ENCODE results near the gene BPIFA1.

Gene BPIFA1

DNA sequence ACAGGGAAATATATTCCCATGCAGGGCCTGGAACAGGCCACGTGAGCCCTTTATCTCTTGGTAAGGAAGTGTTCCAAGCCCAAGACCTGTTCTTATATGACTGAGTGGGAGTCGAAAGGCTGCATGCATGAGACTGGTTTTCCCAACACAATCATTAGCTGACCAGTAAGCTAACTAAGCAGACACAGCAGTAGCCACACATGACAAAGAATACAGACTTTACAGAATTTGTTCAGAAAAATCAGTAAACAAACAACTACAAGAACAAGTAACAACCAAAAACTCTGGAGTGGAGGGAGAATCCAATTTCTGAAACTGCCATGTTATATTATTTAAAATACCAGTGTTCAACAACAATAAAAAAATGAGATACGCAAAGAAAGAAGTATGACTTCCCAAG lies 16.7 kb downstream of the BPIFA1 start:
- H2AFZ ChIP-seq (ENCODE audit: low read length), result no peak overlapping the region
- H3K4me2 ChIP-seq (ENCODE audit: low read length), result no peak overlapping the region
- H4K20me1 ChIP-seq (ENCODE audit: insufficient read depth, low read length), result no peaks in the 10 kb centered on the region
- no peaks in the 10 kb centered on the region for H3K9me2 ChIP-seq (ENCODE audit: low read depth, low read length)
- no peaks in the 10 kb centered on the region for H3K36me3 ChIP-seq (ENCODE audit: insufficient read depth, low read length)
- TF ChIP-seq, protein P1, sequence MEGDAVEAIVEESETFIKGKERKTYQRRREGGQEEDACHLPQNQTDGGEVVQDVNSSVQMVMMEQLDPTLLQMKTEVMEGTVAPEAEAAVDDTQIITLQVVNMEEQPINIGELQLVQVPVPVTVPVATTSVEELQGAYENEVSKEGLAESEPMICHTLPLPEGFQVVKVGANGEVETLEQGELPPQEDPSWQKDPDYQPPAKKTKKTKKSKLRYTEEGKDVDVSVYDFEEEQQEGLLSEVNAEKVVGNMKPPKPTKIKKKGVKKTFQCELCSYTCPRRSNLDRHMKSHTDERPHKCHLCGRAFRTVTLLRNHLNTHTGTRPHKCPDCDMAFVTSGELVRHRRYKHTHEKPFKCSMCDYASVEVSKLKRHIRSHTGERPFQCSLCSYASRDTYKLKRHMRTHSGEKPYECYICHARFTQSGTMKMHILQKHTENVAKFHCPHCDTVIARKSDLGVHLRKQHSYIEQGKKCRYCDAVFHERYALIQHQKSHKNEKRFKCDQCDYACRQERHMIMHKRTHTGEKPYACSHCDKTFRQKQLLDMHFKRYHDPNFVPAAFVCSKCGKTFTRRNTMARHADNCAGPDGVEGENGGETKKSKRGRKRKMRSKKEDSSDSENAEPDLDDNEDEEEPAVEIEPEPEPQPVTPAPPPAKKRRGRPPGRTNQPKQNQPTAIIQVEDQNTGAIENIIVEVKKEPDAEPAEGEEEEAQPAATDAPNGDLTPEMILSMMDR (IDR thresholded peaks at IDR 0.05; ENCODE audit: low read length), result no peak
- no peak for TF ChIP-seq EZH2 (IDR thresholded peaks at IDR 0.05; ENCODE audit: borderline replicate concordance, low read length)
- H3K4me1 ChIP-seq (ENCODE audit: insufficient read depth, low read length, severe bottlenecking), result no peaks in the 10 kb centered on the region
- no peak overlapping the region for H3K27ac ChIP-seq (ENCODE audit: low read depth, low read length, poor library complexity, severe bottlenecking)
- no peak overlapping the region for H3K4me3 ChIP-seq (ENCODE audit: low read depth, low read length, poor library complexity, severe bottlenecking)
- H3K9ac ChIP-seq (ENCODE audit: low read length), result no peak overlapping the region
- H3K79me2 ChIP-seq (ENCODE audit: insufficient read depth, low read length), result no peaks in the 10 kb centered on the region
- H3F3A ChIP-seq (ENCODE audit: insufficient read depth, low read length), result no peaks in the 10 kb centered on the region
- H3K9me3 ChIP-seq (ENCODE audit: low read length), result no peaks in the 10 kb centered on the region
- H3K27me3 ChIP-seq (ENCODE audit: insufficient read depth, low read length), result no peaks in the 10 kb centered on the region

DNA sequence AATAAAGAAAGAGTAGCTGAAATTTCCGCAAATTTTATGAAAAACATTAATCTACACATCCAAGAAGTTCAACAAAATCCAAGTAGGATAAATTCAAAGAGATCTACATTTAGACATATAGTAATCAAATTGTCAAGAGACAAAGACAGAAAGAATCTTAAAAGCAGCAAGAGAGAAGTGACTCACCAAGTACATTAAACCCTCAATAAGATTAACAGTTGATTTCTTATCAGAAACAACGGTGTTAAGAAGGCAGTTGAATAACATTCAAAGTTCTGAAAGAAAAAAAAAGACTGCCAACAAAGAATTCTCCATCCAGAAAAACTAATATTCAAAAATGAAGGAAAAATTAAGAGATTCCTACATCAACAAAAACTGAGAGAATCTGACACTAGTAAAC lies 19.2 kb downstream of the BPIFA1 start:
- no peak for TF ChIP-seq EZH2 (IDR thresholded peaks at IDR 0.05; ENCODE audit: borderline replicate concordance, low read length)
- TF ChIP-seq, protein P1 (IDR thresholded peaks at IDR 0.05; ENCODE audit: low read length), result no peak
- Histone ChIP-seq H3K4me3 (ENCODE audit: low read depth, low read length, poor library complexity, severe bottlenecking) (no peak overlapping the region), H2AFZ (ENCODE audit: low read length) (no peak overlapping the region), H3K4me1 (ENCODE audit: insufficient read depth, low read length, severe bottlenecking) (no peaks in the 10 kb centered on the region), H4K20me1 (ENCODE audit: insufficient read depth, low read length) (no peaks in the 10 kb centered on the region), H3K27me3 (ENCODE audit: insufficient read depth, low read length) (no peaks in the 10 kb centered on the region), H3F3A (ENCODE audit: insufficient read depth, low read length) (no peaks in the 10 kb centered on the region), H3K27ac (ENCODE audit: low read depth, low read length, poor library complexity, severe bottlenecking) (no peak overlapping the region), H3K9me2 (ENCODE audit: low read depth, low read length) (no peaks in the 10 kb centered on the region), H3K79me2 (ENCODE audit: insufficient read depth, low read length) (no peaks in the 10 kb centered on the region), H3K36me3 (ENCODE audit: insufficient read depth, low read length) (no peaks in the 10 kb centered on the region), H3K9ac (ENCODE audit: low read length) (no peak overlapping the region), H3K9me3 (ENCODE audit: low read length) (no peaks in the 10 kb centered on the region), H3K4me2 (ENCODE audit: low read length) (no peak overlapping the region)

DNA sequence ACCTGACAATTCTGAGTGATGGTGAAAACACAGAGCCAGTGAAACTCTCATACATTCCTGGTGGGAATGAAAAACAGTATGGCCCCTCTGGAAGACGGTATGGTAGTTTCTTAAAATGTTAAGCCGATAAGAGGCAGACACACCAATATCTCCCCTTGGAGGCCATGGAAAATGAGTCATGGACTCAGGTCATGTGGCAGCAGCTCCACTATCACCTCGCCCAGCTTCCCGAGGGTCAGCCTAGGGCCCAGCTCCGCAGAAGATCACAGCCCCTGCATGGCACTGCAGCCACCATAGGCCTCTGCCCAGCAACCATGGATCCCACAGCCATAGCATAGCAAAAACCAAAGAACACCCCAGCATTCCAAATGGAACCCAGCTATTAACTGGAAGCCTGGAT lies 21.4 kb downstream of the BPIFA1 start:
- no peak overlapping the region for H3K9ac ChIP-seq (ENCODE audit: low read length)
- H4K20me1 ChIP-seq (ENCODE audit: insufficient read depth, low read length), result no peaks in the 10 kb centered on the region
- no peak for TF ChIP-seq EZH2 (IDR thresholded peaks at IDR 0.05; ENCODE audit: borderline replicate concordance, low read length)
- TF ChIP-seq, protein P1 (IDR thresholded peaks at IDR 0.05; ENCODE audit: low read length), result no peak
- no peaks in the 10 kb centered on the region for H3K9me2 ChIP-seq (ENCODE audit: low read depth, low read length)
- H3K4me1 ChIP-seq (ENCODE audit: insufficient read depth, low read length, severe bottlenecking), result no peaks in the 10 kb centered on the region
- no peaks in the 10 kb centered on the region; the same call in 1 of the 2 replicates for H3K27me3 ChIP-seq (ENCODE audit: insufficient read depth, low read length)
- no peak overlapping the region for H3K27ac ChIP-seq (ENCODE audit: low read depth, low read length, poor library complexity, severe bottlenecking)
- H3K79me2 ChIP-seq (ENCODE audit: insufficient read depth, low read length), result no peaks in the 10 kb centered on the region
- no peak overlapping the region for H3K4me3 ChIP-seq (ENCODE audit: low read depth, low read length, poor library complexity, severe bottlenecking)
- no peak overlapping the region for H2AFZ ChIP-seq (ENCODE audit: low read length)
- H3K9me3 ChIP-seq (ENCODE audit: low read length), result no peaks in the 10 kb centered on the region
- no peaks in the 10 kb centered on the region for H3F3A ChIP-seq (ENCODE audit: insufficient read depth, low read length)
- H3K4me2 ChIP-seq (ENCODE audit: low read length), result no peak overlapping the region
- no peaks in the 10 kb centered on the region for H3K36me3 ChIP-seq (ENCODE audit: insufficient read depth, low read length)

Data from OCI-LY1 (cell line).